HG02642 (cell line): ENCODE data around the gene ALG13.
"Not testable (repeated sequence)": the region's sequence is repeated elsewhere in the genome, so short reads cannot be mapped to it uniquely, and the experiment has no call there.

Experiments used
- ATAC-seq: cut with Tn5 transposase; IDR thresholded peaks from one replicate; pipeline ENCODE4 v1.9.1; 2021; ENCODE audit warnings: mild to moderate bottlenecking; ENCODE audit not compliant: unreplicated experiment, poor library complexity

The ALG13 gene

DNA sequence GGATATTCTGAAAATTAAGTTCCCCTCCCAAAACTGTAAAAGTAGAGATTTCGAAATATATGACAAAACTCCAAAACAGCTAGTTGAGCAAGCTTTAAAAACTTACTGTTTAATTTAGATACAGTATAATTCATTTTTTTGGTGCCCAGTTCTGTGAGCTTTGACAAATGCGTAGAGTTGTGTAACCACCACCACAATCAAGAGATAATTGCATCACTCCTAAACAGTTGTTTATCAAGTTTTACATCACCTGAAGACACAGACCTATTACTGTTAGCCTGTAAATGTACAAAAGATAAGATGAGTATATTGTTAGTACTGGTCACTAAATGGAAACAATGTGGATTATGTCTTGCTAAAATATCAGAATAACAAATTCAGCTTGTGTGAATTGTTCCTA is 62.3 kb downstream of the ALG13 start:
- ATAC-seq = no peak

DNA sequence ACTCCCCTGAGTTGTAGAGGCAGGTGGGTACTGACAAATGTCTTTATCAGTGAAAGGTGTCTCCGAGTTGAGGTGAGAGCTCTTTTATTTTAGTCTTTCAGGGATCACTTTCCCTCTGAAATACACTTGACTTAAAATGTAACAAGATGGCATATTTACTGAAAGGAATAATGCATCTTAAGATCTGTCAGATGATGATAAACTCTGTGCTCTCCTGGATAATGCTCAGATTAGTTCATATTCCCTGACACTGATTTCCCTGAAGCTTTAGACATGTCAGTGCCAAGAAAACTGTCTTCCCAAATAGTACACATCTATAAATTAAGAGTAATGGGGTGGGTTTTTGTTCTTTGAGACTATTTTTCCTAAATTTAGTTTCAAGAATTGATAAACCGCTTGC is 75.5 kb downstream of the ALG13 start:
- no peak for ATAC-seq

DNA sequence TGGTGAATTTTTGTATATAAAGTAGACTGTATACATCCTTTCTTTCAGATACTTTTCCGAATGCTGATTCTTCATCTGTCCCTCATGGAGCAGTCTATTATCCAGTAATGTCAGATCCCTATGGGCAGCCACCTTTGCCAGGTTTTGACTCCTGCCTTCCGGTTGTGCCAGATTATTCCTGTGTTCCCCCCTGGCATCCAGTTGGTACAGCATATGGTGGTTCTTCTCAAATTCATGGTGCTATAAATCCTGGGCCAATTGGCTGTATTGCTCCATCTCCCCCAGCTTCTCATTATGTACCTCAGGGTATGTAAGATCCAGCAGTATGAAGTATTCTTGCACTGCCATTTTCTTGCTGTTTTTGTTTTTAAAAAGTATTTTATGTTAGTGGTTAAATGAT is 78.7 kb downstream of the ALG13 start:
- no peak for ATAC-seq

DNA sequence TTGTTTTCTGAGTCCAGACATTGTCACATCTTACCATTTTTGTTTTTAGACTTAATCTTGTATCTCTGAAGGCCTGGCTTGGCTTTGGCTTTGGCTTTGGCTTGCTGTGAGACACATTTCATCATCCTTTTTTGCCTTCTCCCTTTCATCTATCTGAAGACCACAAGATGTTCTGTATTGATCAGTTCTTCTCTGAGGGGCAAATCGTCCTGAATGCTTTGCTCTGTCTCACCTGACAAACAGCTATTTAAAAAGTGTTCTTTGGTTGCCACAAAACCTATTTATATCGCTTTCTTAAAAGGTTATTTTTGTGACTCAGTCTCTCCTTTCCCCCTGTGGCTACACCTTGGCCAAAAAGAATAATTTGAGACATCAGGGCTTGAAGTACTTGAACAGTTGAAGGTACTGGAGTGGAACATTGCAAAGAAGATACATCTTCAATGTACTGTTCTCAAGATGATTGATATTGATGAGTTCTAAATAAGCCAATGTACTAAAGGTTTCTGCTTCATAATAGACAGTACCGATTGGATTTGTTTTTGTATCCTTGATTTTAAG is 80.7 kb downstream of the ALG13 start:
- ATAC-seq = no peak

DNA sequence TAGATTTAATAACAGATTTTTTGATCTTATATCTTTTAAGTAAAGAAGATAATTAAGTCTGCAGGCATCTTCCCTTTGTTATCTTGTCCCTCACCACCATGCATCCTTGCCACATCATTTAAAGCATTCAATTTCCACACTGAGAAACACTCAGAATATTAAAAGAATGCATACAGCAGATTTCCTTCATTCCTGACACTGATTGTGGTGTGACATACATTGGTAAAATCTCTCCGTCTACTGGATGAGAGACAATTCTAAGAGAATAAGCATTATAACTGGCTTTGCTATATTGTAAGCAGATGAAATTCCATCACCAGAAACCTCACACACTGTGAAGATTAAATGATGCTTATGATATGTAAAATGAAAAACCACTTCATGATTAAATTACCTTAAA is 97.6 kb downstream of the ALG13 start:
- no peak for ATAC-seq

DNA sequence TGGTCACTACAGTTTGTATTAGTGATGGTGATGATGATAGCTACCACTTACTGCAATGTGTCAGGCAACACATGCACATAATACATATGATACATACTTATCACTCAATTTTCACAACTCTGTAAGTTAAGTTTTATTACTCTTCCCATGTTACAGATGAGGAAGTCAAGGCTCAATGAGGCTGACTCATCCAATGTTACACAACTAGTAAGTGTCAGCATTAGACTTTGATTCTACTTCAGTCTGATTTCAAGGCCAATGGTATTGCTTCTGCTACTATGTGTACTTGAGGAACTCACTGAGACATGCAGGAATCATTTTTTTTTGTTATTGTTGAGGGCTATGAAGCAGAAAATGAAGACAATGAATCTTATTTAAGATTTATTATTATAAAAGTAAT is 98.6 kb downstream of the ALG13 start:
- ATAC-seq = no peak

DNA sequence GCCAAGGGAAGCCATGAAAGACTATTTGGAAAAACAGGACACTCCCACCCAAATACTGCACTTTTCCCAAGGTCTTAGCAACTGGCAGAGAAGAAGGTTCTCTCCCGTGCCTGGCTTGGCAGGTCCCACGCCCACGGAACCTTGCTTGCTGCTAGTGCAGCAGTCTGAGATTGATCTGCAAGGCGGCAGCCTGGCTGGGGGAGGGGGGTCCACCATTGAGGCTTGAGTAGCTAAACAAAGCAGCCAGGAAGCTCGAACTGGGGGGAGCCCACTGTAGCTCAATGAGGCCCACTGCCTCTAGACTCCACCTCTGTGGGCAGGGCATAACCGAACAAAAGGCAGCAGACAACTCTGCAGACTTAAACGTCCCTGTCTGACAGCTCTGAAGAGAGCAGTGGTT is 103.7 kb downstream of the ALG13 start:
- ATAC-seq = no peak

DNA sequence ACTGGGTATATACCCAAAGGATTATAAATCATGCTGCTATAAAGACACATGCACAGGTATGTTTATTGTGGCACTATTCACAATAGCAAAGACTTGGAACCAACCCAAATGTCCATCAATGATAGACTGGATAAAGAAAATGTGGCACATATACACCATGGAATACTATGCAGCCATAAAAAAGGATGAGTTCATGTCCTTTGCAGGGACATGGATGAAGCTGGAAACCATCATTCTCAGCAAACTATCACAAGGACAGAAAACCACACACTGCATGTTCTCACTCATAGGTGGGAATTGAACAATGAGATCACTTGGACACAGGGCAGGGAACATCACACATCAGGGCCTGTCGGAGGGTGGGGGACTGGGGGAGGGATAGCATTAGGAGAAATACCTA is 109.1 kb downstream of the ALG13 start:
- ATAC-seq = not testable (repeated sequence)
